ENCODE measurements around the gene CCDC102B. TPM values are rescaled to one million over a fixed set of nuclear protein-coding genes. Genes with fewer than 3 reads are reported as not detected.

CCDC102B gene
- total and polyA plus RNA-seq, 2 donors (not counting 1 experiment from before 2014, with no cell fraction given): 3.9 to 4.0 TPM

DNA sequence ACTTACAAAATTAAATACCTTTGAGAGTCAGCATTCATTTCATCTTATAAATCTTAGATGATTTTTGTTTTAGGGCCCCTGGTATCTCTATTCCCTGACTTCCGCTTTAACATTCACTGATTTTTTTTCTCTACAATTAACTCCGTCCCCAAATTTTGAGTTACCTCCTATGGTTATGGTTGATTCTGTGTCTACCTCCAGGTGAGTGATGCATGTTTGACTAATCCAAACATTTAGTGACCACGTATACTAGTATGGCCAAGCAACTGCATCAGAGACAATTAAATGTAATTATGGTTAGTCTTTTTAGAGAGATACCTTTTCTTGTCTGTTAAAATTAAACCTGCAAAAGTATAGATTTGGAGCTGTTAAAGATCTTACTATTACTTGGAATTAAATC, 120.3 kb downstream of the CCDC102B start:
- Histone ChIP-seq H3K79me2 (ENCODE audit: control insufficient read depth, insufficient read depth, low read length) (no peaks in the 10 kb centered on the region), H3K4me1 (ENCODE audit: control insufficient read depth in 2 of 2, insufficient read depth in 2 of 2, low read length in 2 of 2) (no peaks in the 10 kb centered on the region), H3K27me3 (replicated peaks in 1 of 4; ENCODE audit: control extremely low read depth in 1 of 4, control insufficient read depth in 3 of 4, insufficient read depth in 4 of 4, low read length in 3 of 4) (no peaks in the 10 kb centered on the region), H3K9ac (ENCODE audit: low read length) (no peak overlapping the region), H2AFZ (ENCODE audit: insufficient read depth, low read depth, low read length, poor library complexity, severe bottlenecking) (no peak overlapping the region), H3K4me2 (replicated peaks; ENCODE audit: low read depth, low read length, poor library complexity, severe bottlenecking) (no peak overlapping the region), H4K20me1 (ENCODE audit: control insufficient read depth, insufficient read depth, low read length, poor library complexity, severe bottlenecking) (no peaks in the 10 kb centered on the region), H3K9me3 (ENCODE audit: control extremely low read depth in 1 of 3, control insufficient read depth in 2 of 3, insufficient read depth in 1 of 3, low read length in 2 of 3) (no peaks in the 10 kb centered on the region), H3K36me3 (replicated peaks in 1 of 2; ENCODE audit: control extremely low read depth in 1 of 2, control insufficient read depth in 1 of 2, extremely low read depth in 1 of 2, insufficient read depth in 2 of 2, low read length in 1 of 2) (no peaks in the 10 kb centered on the region), H3K27ac (ENCODE audit: low read length in 2 of 2) (no peak overlapping the region), H3K4me3 (ENCODE audit: control extremely low read depth in 1 of 5, extremely low read depth in 1 of 5, insufficient read depth in 1 of 5, low read depth in 2 of 5, low read length in 4 of 5) (no peak overlapping the region)
- Mint-ChIP-seq H3K27me3 (no peaks in the 10 kb centered on the region), H3K4me3 (no peak overlapping the region), H3K9me3 (ENCODE audit: insufficient read depth) (no peaks in the 10 kb centered on the region), H3K4me1 (no peaks in the 10 kb centered on the region), H3K27ac (no peak overlapping the region)
- CTCF ChIA-PET: no interaction called here
- ATAC-seq (ENCODE audit: low read depth) (no peak), DNase-seq (no peak)
- intact Hi-C loops (cut with micrococcal nuclease): no loop called here
- POLR2A ChIA-PET: no interaction called here
- WGBS (ENCODE audit: insufficient coverage): no CpG with 5 or more reads among the region's 3 CpGs
- TF ChIP-seq EZH2 (IDR thresholded peaks at IDR 0.05; ENCODE audit: borderline replicate concordance, insufficient read depth, low read depth, low read length, poor library complexity, severe bottlenecking): no peak
- TF ChIP-seq, protein P1, sequence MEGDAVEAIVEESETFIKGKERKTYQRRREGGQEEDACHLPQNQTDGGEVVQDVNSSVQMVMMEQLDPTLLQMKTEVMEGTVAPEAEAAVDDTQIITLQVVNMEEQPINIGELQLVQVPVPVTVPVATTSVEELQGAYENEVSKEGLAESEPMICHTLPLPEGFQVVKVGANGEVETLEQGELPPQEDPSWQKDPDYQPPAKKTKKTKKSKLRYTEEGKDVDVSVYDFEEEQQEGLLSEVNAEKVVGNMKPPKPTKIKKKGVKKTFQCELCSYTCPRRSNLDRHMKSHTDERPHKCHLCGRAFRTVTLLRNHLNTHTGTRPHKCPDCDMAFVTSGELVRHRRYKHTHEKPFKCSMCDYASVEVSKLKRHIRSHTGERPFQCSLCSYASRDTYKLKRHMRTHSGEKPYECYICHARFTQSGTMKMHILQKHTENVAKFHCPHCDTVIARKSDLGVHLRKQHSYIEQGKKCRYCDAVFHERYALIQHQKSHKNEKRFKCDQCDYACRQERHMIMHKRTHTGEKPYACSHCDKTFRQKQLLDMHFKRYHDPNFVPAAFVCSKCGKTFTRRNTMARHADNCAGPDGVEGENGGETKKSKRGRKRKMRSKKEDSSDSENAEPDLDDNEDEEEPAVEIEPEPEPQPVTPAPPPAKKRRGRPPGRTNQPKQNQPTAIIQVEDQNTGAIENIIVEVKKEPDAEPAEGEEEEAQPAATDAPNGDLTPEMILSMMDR (IDR thresholded peaks at IDR 0.05): no peak

DNA sequence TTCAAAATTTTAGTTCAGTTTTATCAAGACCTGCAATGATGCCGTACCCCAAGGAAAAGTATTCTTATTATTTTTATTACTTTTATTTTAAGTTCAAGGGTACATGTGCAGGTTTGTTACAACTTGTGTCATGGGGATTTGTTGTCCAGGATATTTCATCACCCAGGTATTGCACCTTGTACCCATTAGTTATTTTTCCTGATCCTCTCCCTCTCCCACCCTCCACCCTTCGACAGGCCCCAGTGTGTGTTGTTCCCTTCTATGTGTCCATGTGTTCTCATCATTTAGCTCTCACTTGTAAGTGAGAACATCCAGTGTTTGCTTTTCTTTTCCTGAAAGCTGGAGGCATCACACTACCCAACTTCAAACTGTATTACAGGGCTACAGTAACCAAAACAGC, 122.0 kb downstream of the CCDC102B start:
- no peak for TF ChIP-seq EZH2 (IDR thresholded peaks at IDR 0.05; ENCODE audit: borderline replicate concordance, insufficient read depth, low read depth, low read length, poor library complexity, severe bottlenecking)
- TF ChIP-seq, protein P1 (IDR thresholded peaks at IDR 0.05): no peak
- Histone ChIP-seq H4K20me1 (ENCODE audit: control insufficient read depth, insufficient read depth, low read length, poor library complexity, severe bottlenecking) (no peaks in the 10 kb centered on the region), H3K36me3 (replicated peaks in 1 of 2; ENCODE audit: control extremely low read depth in 1 of 2, control insufficient read depth in 1 of 2, extremely low read depth in 1 of 2, insufficient read depth in 2 of 2, low read length in 1 of 2) (no peaks in the 10 kb centered on the region), H3K27ac (ENCODE audit: low read length in 2 of 2) (no peak overlapping the region), H3K4me1 (ENCODE audit: control insufficient read depth in 2 of 2, insufficient read depth in 2 of 2, low read length in 2 of 2) (no peaks in the 10 kb centered on the region), H3K79me2 (ENCODE audit: control insufficient read depth, insufficient read depth, low read length) (no peaks in the 10 kb centered on the region), H3K9me3 (ENCODE audit: control extremely low read depth in 1 of 3, control insufficient read depth in 2 of 3, insufficient read depth in 1 of 3, low read length in 2 of 3) (no peaks in the 10 kb centered on the region), H3K4me2 (replicated peaks; ENCODE audit: low read depth, low read length, poor library complexity, severe bottlenecking) (no peak overlapping the region), H2AFZ (ENCODE audit: insufficient read depth, low read depth, low read length, poor library complexity, severe bottlenecking) (no peak overlapping the region), H3K27me3 (replicated peaks in 1 of 4; ENCODE audit: control extremely low read depth in 1 of 4, control insufficient read depth in 3 of 4, insufficient read depth in 4 of 4, low read length in 3 of 4) (no peaks in the 10 kb centered on the region), H3K4me3 (ENCODE audit: control extremely low read depth in 1 of 5, extremely low read depth in 1 of 5, insufficient read depth in 1 of 5, low read depth in 2 of 5, low read length in 4 of 5) (no peak overlapping the region), H3K9ac (ENCODE audit: low read length) (no peak overlapping the region)
- H3K4me1 Mint-ChIP-seq: no peaks in the 10 kb centered on the region
- no peak overlapping the region for H3K4me3 Mint-ChIP-seq
- DNase-seq (no peak), ATAC-seq (ENCODE audit: low read depth) (no peak)
- POLR2A ChIA-PET: no interaction called here
- H3K27ac Mint-ChIP-seq: no peak overlapping the region
- no peaks in the 10 kb centered on the region for H3K9me3 Mint-ChIP-seq (ENCODE audit: insufficient read depth)
- H3K27me3 Mint-ChIP-seq: no peaks in the 10 kb centered on the region
- intact Hi-C loops (cut with micrococcal nuclease): no loop called here
- CTCF ChIA-PET: no interaction called here
- 86% methylated on average over 1 of the region's 2 CpGs for WGBS (ENCODE audit: insufficient coverage)
